ENCODE results near the gene ABLIM3.
A peak's percentile ranks its signal among the peaks of the same experiment; 100 is the strongest.

ABLIM3 gene

GRCh38 chr5:149141224-149141956 lies at the start of gene ABLIM3:
Gene ABLIM3, plus strand, starts transcription at chr5:149141493. Its CDS starts 603 bp downstream, at chr5:149142096.
- DNase-seq (ENCODE audit: low read depth) = peak; percentile 48

GRCh38 chr5:149093625-149094024 lies 47.7 kb upstream of the ABLIM3 start:
- DNase-seq (ENCODE audit: low read depth) = no peak

DNA sequence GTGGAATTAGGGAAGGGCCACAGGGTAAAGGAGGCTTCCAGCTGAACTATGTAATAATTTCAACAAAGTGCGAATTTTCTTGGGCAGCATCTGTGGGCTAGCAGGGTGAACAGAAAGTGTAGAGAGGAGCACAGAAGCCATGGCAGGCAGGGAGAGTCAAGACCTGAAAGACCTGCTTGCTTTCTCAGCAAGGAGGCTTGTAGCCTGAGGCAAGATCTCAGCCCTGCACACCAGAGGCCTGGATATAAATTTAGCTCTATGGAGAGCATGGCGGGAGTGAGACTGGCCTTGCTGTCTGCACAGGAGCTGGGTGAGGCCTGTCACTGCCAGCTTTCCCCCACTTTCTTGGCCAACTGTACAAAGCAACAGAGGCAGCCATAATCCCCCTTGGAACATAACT lies 46.3 kb upstream of the ABLIM3 start:
- no peak for DNase-seq (ENCODE audit: low read depth)

GRCh38 chr5:149099920-149100319 lies 41.4 kb upstream of the ABLIM3 start:
- DNase-seq (ENCODE audit: low read depth) = no peak

DNA sequence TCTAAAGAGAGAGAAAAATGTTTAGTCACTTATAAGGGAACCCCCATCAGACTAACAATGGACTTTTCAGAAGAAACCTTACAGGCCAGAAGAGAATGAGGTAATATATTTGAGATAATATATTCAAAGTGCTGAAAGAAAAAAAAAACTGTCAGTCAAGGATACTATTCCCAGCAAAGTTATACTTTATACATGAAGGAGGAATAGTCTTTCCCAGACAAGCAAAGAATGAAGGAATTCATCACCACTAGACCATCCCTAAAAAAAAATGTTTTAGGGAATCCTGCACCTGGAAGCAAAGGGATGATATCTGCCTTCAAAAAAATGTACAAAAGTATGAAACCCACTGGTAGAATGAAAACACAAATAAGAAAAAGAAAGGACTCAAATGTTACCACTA lies 41.0 kb upstream of the ABLIM3 start:
- DNase-seq (ENCODE audit: low read depth) = no peak

DNA sequence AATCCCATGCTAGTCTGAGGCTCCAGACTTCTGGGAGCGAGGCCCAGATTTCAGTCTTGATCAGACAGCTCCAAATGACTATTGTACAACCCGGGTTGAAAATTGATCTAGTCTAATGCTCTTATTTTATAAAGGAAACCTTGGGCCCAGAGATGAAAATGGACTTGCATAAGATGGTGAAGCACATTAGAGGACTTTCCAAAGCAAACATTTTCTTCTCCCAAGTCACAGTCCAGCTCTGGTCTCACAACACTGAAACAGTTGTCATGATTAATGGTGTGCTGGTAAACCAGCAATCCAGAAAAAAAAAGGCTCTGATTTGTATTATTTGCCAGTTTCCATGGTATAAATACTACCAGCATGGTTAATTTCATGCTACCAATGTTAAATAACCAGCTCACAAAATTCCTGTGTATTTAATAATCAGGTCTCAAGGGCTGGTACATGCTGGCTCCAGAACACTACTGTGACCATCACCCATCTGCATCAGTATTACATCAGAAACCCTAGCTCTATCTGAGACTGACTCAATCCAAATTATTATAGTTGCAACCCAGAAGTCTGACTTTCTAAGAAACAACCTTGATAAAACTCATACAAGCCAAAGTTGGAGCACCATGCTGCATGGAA lies 32.5 kb upstream of the ABLIM3 start:
- DNase-seq (ENCODE audit: low read depth) = peak; percentile 46

GRCh38 chr5:149110406-149110805 lies 30.9 kb upstream of the ABLIM3 start:
- no peak for DNase-seq (ENCODE audit: low read depth)

- DNase-seq (ENCODE audit: low read depth) = peak; percentile 90
Measured at GRCh38 chr5:149113669-149114068, 27.6 kb upstream of the ABLIM3 start.

DNA sequence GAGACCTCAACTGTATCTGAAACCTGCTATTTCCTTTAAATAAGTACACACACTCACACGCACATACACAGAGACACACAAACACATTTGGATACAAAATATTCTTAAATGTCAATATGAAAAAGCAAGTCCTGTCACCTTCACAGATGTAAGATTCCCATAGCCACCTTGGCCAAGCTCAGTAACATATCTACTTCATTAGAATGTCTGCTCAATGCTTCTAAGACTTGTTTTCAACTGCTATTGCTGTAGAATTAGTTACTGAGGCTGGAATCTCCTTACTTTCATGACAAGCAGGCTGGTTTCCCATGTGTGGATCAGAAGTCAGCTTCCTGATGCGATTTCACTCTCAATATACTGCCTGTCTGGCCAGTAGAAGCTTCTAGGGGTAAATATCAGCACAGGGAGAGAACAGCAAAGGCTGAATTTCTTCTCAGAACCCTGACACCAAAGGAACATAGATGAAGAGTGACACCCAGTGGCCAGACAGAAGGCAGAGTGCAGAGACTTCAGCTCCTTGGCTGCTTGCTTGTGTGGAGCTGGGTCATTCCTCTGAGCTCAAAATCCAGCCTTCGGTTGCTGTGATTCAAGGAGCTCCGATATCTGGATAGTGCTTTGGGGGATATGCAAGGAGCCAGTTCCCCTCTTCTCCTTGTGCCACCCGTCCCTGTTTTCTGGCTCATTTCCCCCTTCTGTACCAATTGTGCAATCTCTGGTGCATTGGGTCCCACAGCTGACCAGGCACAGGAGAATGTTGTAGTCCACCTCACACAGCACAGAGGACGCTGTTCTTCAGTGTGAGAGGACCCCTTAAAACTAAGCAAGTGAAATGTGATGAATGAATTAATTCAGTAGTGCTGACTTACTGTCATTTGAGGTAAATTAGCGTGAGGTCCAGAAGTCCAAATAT lies 26.6 kb upstream of the ABLIM3 start:
- peak; percentile 76 for DNase-seq (ENCODE audit: low read depth)

DNA sequence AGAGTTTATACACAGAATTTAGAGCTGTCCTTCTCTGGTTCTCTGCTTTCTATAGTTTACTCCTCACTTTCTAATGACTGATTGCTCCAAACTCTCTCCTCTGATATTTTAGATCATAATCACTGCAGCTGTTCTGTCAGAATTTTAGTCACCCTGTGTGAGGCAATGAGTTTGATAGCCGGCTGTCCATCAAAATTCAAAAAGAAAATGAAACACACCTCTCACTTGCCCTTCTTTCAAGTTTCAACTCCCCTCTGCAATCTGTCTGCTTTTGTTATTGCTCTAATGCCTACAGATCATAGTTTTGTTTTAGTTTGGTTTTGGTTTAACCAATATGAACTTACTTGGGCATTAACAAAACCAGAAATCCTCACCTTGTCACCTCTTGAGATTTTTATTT lies 23.3 kb upstream of the ABLIM3 start:
- DNase-seq (ENCODE audit: low read depth) = no peak

GRCh38 chr5:149118463-149118862 lies 22.8 kb upstream of the ABLIM3 start:
- DNase-seq (ENCODE audit: low read depth) = no peak

GRCh38 chr5:149121145-149121544 lies 20.1 kb upstream of the ABLIM3 start:
- no peak for DNase-seq (ENCODE audit: low read depth)

DNA sequence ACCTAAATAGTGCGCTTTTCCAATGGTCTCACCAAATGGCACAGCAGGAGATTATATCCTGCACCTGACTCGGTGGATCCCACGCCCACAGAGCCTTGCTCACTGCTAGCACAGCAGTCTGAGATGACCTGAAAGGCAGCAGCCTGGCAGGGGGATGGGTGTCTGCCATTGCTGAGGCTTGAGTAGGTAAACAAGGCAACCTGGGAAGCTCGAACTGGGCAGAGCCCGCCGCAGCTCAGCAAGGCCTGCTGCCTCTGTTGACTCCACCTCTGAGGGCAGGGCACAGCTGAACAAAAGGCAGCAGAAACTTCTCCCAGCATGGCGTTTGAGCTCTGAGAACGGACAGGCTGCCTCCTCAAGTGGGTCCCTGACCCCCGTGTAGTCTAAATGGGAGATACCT lies 18.1 kb upstream of the ABLIM3 start:
- DNase-seq (ENCODE audit: low read depth) = no peak

- DNase-seq (ENCODE audit: low read depth) = peak; percentile 31
Measured at GRCh38 chr5:149125386-149125891, 15.9 kb upstream of the ABLIM3 start.

DNA sequence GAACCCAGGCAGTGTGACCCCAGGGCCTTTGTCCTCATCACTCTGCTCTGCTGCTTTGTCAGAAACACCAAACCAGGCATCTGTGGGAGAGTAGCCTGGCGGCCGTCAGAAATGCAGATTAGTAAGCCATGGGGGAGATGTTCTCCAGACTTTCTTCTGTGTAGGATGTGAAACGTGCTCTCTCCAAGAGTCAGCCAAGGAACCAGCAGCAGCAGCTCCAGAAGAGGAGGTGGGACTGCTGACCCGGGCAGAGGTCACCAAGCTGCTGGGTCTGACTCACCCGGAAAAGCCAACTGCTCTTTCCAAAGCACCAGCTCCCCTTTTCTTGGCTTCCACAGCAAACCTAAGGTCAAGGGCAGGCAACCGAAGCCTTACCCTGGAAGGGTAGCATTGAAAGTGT lies 14.4 kb upstream of the ABLIM3 start:
- DNase-seq (ENCODE audit: low read depth) = peak; percentile 77

- peak; percentile 19 for DNase-seq (ENCODE audit: low read depth)
Measured at GRCh38 chr5:149127394-149127955, 13.8 kb upstream of the ABLIM3 start.

GRCh38 chr5:149128023-149128875 lies 13.0 kb upstream of the ABLIM3 start:
- peak; percentile 22 for DNase-seq (ENCODE audit: low read depth)

DNA sequence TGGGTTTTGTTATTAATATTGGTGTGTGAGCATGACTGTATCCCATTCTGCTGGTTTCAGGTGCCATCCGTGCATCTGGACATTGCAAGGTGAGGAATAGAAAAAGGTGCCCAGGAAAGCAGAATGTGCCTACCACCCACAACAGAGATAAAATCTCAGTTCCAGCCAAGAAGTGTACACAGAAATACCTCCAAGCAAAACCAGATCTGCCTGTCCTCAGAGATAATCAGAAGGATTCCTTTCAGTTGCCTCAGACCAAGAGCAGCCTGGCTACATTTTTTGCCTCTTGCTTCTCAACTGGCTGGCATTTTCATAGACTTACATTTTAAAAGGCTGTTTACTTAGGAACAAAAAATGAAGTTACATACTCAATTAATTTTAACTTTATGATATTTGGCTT lies 12.1 kb upstream of the ABLIM3 start:
- DNase-seq (ENCODE audit: low read depth) = peak; percentile 81

- DNase-seq (ENCODE audit: low read depth) = peak; percentile 36
Measured at GRCh38 chr5:149130121-149130914, 11.0 kb upstream of the ABLIM3 start.

GRCh38 chr5:149132474-149132873 lies 8.8 kb upstream of the ABLIM3 start:
- peak; percentile 30 for DNase-seq (ENCODE audit: low read depth)
